GM12892 (cell line): ENCODE data around the gene DEAF1.

Experiments used
- DNase-seq: peaks from one replicate; pipeline ENCODE4 v3.0.0; 2011; ENCODE audit not compliant: insufficient read length
- FAIRE-seq: peaks from 2 replicates; lab custom pipeline; 2011; peaks lifted over from hg19 to GRCh38; lab: Jason Lieb, UNC
- POLR2A ChIP-seq: IDR thresholded peaks from 2 replicates; pipeline ENCODE4 v1.6.1; 2011; ENCODE audit warnings: low read depth, low read length, control low read depth
- POLR2AphosphoS5 ChIP-seq: IDR thresholded peaks from 2 replicates; pipeline ENCODE4 v1.6.1; 2011; ENCODE audit warnings: low read depth, low read length, control low read depth
- TAF1 ChIP-seq: IDR thresholded peaks from 2 replicates; pipeline ENCODE4 v1.6.1; 2011; ENCODE audit warnings: low read depth, mild to moderate bottlenecking, control low read depth, low read length, borderline replicate concordance

Gene DEAF1

GRCh38 chr11:704228-704674 lies 9.2 kb upstream of the DEAF1 start:
- no peak for FAIRE-seq
- DNase-seq = no peak
- TF ChIP-seq TAF1 (no peak), POLR2A (no peak), POLR2AphosphoS5 (no peak)

DNA sequence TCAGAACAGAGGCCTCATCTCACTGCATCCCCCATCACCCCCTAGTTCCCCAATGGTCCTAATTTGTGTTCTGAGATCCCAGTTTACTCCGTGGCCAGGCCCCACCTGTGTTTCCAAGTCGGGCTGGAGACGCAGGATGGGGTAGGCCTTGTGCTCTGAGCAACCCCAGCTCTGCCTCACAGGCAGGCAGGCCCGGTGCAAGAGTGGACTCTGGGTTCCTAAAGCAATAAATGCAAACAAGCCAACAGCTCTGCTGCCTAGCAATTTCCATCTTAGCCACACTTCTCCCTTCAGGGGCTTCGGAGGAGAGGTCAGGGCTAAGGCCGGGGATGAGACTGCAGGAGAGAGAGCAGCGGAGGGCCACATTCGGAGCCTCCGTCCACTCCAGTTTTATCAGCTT lies 8.5 kb upstream of the DEAF1 start:
- no peak for FAIRE-seq
- DNase-seq = no peak
- TF ChIP-seq POLR2AphosphoS5 (no peak), TAF1 (no peak), POLR2A (no peak)

DNA sequence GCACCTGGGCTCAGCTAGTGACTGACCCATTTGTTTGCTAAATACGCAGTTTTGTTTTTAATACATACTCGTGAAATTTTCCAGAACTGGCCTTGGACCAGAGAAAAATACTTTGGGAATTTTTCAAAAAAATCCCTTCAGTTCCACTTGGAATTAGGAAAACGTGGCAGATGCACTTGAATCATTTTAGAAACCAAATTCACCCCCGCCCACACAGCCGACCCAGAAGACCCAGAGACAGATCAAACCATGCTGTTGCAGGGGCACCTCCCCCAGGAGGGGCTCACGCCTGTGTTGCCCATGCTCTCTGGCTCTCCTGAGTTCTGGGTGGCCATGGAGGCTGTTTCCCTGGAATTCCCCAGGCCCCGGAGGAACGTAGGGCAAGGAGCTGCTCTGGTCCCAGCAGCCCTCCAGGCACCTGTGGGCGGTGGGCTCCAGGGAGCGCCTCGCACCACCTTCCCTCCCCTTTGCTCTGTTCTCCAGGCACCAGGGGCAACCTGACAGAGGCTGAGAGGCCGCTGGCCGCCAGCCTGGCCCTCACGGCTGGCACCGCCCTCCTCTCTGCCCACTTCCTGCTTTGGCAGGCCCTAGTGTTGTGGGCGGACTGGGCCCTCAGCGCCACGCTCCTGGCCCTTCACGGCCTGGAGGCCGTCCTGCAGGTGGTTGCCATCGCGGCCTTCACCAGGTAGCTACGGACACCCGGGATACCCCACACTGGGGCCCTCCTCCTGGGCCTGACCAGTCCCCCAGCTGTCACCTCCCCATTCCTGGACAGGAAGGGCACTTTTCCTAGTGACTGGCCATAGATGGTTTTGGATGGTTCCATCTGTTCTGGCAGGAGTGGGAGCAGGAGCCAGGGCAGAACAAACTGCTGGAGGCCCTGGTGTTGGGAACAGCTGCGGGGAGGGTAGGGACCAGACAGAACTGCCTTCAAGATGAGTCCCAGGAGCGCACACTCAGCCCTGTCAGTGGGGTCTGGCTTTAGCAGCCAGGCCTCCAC lies 7.7 kb upstream of the DEAF1 start:
- DNase-seq (no peak), FAIRE-seq (peak; percentile 51)
- TF ChIP-seq TAF1 (no peak), POLR2AphosphoS5 (no peak), POLR2A (no peak)

DNA sequence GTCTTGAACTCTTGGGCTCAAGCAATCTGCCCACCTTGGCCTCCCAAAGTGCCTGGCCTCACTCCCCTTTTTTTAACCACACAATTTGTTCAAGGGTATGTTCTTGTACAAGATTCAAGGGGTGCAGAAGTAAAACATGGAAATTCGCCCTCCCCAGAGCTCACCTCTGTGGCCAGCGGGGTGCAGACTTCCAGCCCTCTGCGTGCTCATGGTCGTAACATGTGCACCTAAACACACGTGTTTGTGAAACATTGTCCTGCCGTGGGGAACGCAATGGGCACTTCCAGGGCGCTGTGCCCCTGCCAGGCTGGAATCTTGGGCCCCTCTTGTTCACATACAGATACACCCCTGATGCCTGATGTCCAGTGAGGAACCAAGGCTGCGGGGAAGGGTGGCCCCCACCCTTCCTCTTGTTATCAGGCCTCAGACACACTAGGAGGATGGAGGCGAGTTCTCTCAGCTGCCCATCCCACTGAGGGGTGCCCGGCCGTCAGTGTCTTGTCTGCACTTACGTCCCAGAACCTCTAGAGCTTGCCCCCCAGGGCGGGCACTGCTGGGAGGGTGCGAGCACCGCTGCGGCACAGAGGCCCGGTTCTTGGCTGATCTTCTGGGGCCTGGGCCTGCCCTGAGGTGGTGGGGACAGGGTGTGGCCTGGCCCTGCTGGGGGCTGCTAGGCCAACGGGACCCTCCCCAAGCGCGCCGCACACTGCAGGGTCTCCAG lies 6.9 kb upstream of the DEAF1 start:
- DNase-seq (no peak), FAIRE-seq (no peak)
- TF ChIP-seq TAF1 (no peak), POLR2A (no peak), POLR2AphosphoS5 (no peak)

- DNase-seq (no peak), FAIRE-seq (no peak)
These were observed 4.7 kb upstream of the DEAF1 start for GRCh38 chr11:699753-700152.

GRCh38 chr11:699116-699508 lies 4.1 kb upstream of the DEAF1 start:
- FAIRE-seq (no peak), DNase-seq (no peak)
- TF ChIP-seq TAF1 (no peak), POLR2A (no peak), POLR2AphosphoS5 (no peak)

More at GRCh38 chr11:699753-700152, 4.7 kb upstream of the DEAF1 start:
- TF ChIP-seq TAF1 (no peak), POLR2AphosphoS5 (no peak), POLR2A (no peak)

DNA sequence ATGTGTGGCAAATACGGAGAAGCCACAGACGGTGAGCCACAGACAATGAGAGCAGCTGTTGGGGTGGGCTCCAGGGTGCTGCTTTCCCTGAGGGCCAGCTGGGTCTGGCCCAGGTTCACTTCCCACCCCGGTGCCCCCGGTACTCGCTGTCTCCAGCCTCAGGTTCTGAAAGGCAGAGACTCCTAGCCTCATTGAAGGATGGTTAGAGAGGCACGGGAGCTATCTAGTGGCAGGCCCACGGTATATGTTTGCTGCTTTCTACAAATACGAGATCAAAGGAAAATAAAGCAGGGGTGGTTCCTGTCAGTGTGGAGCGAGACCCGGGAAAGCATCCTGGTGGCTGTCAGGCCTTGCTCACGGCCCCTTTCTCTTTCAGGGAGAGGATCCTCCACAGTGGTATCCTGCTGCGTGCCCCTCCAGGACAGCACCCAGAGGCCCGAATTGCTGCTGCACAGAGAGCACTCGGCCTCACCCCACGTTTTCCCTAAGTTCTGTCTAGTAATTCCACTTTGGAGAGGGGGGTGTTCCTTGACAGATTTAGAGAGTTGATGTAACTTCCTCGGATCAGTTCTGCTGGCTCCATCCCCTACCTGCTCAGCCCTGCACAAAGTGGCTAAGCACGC lies 3.6 kb upstream of the DEAF1 start:
- DNase-seq (no peak), FAIRE-seq (no peak)
- TF ChIP-seq POLR2AphosphoS5 (no peak), TAF1 (no peak), POLR2A (no peak)

DNA sequence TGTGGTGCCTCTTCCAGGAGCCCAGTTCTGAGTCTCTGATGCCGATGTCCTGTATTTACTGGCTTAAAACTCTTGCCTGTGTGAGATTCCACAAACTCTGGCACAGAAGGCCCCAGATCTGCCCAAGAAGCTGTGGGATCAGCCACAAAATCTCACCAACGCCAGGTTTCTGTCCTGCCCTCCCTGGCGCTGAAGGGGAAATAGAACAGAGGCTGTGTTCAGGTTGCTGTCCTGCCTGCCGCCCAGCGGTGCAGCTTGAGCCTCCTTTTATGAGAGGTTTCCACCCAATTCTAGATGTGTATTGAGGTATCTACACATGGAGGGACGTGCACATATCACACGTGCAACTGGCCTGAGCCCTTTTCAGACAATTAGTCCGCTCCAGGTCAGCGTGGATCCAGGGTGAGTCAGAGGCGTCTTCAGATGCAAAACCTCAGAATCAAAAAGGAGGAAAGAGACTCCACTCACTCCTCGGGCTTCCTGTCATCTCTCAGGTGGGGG lies 2.8 kb upstream of the DEAF1 start:
- TF ChIP-seq POLR2A (no peak), POLR2AphosphoS5 (no peak), TAF1 (no peak)
- DNase-seq (no peak), FAIRE-seq (no peak)

DNA sequence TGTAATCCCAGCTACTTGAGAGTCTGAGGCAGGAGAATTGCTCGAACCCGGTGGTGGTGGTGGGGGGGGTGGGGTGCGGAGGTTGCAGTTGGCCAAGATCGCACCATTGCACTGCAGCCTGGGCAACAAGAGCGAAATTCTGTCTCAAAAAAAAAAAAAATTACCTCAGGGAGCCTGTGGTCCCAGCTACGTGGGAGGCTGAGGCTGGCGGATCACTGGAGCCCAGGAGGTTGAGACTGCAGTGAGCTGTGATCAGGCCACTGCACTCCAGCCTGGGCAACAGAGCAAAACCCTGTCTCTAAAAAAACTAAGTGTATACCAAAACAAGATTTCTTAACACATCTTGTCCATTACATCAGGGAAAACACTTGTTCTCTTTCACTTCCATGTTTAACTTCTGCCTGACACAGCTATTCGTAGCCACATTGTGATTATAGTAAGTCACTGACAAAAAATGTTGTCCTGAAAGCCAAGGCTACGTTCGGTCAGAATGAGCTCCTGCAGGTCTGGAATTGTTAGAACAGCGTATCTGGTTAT lies 2.0 kb upstream of the DEAF1 start:
- DNase-seq (no peak), FAIRE-seq (peak; percentile 93)

DNA sequence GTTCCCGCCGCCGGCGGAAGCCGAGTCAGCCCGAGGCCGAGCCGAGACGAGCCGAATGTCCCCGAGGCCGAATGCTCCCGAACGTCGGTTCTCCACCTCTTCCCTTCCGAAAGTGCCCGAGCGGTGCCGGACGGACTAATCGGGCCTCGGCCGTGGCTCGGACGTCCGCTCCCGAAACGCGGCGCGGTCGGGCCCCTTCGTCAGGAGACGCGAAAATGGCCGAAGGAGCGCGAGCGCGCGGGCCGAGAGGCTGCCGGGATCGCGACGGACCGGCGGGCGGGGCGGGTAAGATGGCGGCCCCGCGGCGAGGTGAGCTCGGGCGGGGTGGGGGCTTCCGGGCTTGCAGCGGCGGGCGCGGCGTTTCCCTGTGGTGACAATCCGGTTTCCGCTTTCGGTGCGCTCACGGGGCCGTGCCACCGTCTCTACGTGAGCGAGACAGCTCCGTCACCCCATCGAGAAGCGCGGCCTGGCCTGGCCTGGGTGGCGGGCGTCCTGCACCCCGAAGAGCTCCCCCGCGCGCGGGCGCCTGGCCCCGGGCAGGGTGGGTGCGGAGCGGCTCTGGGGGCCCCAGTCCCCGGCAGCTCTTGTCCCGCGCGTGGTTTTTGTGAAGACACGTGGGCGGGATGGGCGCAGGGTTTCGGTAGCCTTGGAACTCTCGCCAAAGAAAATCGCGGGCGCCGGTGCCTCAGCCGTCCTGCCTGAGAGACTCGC lies 671 bp upstream of the DEAF1 start, which contains the start of gene TMEM80:
Gene TMEM80, plus strand, starts transcription at position 279 of the 711 bp plus-strand sequence. Its CDS starts 12 bp downstream, at position 291.
- DNase-seq (no peak), FAIRE-seq (no peak)
- TF ChIP-seq POLR2AphosphoS5 (no peak), TAF1 (peak; percentile 72; the same call in 1 of the 2 replicates), POLR2A (peak; percentile 83; the same call in 1 of the 2 replicates)

More for the DNA sequence above, 2.0 kb upstream of the DEAF1 start:
- TF ChIP-seq TAF1 (no peak), POLR2AphosphoS5 (no peak), POLR2A (no peak)
